Keratinocyte (primary cell): ENCODE data around the gene KDM5C.

Experiments used
- CTCF ChIP-seq, 3 experiments: IDR thresholded peaks in 1 of 3; conservative IDR thresholded peaks in 1 of 3; optimal IDR thresholded peaks in 1 of 3; 2 replicates in 2 of 3; 3 replicates in 1 of 3; pipeline versions ENCODE3 to v1.5.1; 2011; ENCODE audit warnings: low read length in 3 of 3, mild to moderate bottlenecking in 3 of 3, moderate library complexity in 2 of 3, control low read depth in 1 of 3, inconsistent platforms in 1 of 3; ENCODE audit not compliant: insufficient read depth in 2 of 3; ENCODE audit errors: extremely low read depth in 1 of 3
- EZH2 ChIP-seq: IDR thresholded peaks from one replicate; pipeline ENCODE4 v1.6.1; 2012; ENCODE audit warnings: inconsistent platforms, mild to moderate bottlenecking, low read length, moderate library complexity

- TF ChIP-seq CTCF (optimal IDR thresholded peaks at IDR 0.05 in 1 of 3, IDR thresholded peaks at IDR 0.05 in 1 of 3, conservative IDR thresholded peaks at IDR 0.05 in 1 of 3; ENCODE audit: extremely low read depth in 1 of 3, insufficient read depth in 2 of 3, low read length in 3 of 3) (no peak), EZH2 (no peak)
Measured at GRCh38 chrX:53244610-53245009, 19.6 kb upstream of the KDM5C start.
